HG03095 (cell line): Measurements from ENCODE around the gene KRTAP12-4.
"Not testable (repeated sequence)": the region's sequence is repeated elsewhere in the genome, so short reads cannot be mapped to it uniquely, and the experiment has no call there.

Source experiments
- ATAC-seq: cut with Tn5 transposase; IDR thresholded peaks from one replicate; pipeline ENCODE4 v1.9.1; 2021; ENCODE audit warnings: moderate library complexity; ENCODE audit not compliant: unreplicated experiment

Gene KRTAP12-4

GRCh38 chr21:44637018-44637850, 17.2 kb downstream of the KRTAP12-4 start, which contains the start of gene KRTAP10-10:
KRTAP10-10 (plus strand) TSS chr21:44637356; CDS start chr21:44637418, 62 bp downstream.
- no peak for ATAC-seq

DNA sequence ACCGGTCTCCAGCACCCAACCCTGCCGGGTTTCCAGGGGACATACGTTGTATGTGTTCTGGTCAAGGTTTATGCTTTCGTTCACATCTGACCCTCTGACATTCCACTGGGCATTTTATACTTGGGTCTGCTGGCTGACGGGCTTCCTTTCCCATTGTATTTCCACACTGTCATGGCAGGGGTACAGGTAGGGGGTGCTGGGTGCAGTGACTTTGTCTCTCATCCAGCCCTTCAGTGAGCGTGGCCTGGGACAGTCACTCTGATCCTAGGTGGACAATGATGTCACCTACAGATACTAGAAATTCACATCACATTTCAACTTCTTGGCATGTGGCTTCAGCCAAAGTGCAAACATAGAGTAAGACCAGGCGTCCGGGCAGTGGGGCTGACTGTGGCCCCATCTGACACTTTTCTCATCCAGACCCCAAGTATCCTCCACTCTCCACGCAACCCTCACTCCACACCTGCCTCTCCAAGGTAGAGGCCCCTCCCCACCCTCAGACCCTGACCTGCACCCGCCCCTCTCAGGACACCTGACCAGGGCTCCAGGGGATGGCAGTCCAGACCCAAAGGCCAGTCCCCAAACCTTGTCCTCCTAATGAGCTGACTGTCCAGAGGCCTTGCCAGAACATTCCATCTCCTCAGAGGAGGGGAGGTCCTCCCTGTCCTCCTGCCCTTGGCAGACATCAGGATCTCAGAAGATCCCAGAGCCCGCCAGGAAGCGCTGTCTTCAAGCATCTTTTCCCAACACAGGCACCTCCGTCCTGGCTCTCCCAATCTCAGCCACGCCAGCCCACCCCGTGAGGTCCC, 18.0 kb downstream of the KRTAP12-4 start:
- ATAC-seq = no peak

- ATAC-seq = no peak
These were observed 22.4 kb downstream of the KRTAP12-4 start for GRCh38 chr21:44632067-44632466.

DNA sequence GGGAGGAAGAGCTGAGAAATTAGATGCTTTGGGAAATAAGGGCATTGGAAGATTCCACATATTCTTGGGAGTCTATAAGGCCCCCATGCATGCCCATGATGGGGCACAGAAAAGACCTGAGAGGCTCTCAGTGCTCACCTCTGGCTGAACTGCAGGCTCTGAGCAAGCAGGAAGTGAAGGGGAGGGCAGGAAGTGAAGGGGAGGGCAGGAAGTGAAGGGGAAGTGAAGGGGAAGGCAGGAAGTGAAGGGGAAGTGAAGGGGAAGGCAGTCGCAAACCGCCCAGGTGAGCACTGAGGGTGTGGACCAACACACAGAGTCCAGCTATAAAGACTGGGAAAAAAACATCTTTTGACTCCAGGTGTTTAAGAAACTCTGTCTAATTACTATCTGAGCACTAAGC, 24.0 kb downstream of the KRTAP12-4 start:
- ATAC-seq = no peak

DNA sequence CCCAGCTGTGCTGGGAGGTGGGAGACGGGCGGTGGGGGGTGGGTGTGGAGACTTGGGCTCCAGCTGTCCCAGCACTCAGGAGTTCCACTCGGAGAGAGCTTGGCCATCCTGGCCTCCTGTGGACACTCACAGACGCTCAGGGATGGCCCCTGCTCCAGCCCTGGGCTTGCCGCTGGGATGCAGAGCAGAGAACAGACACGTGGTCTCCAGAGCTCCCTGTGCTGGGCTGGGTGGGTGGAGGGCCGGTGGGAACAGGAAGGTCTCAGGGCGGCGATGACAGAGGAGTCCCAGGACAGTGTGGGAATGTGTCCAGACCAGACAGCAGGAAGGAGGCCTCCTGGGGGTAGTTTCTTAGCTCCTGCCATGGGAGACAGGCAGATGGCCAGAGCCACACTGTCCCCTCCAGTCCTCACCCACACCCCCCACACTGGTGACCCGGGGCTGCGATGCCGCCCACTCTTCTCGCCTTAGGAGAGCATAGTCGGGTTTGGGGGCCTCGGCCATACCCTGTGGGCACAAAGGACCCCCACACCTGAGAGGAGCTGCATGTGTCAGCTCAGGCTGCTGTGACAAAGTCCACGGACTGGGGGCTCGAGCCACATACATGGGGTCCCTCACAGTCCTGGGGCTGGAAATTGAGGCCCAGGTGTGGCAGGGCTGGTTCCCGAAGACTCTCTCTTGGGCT, 25.6 kb downstream of the KRTAP12-4 start:
- ATAC-seq = no peak

DNA sequence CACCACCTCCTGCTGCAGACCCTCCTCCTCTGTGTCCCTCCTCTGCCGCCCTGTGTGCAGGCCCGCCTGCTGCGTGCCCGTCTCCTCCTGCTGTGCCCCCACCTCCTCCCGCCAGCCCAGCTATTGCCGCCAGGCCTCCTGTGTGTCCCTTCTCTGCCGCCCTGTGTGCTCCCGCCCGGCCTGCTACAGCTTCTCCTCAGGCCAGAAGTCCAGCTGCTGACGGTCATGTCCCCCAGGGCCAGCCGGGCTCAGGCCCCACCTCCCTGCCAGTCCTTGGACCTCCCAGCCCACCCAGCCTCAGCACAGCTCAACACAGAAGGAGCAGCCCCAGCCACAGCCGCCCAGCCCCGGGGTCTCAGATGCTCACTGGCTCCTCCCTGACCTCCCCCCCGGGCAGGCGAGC, 26.6 kb downstream of the KRTAP12-4 start:
- not testable (repeated sequence) for ATAC-seq

GRCh38 chr21:44627181-44627822, 27.2 kb downstream of the KRTAP12-4 start:
- not testable (repeated sequence) for ATAC-seq

- ATAC-seq = no peak
These were observed 27.8 kb downstream of the KRTAP12-4 start, which contains the start of gene KRTAP10-9 for GRCh38 chr21:44626673-44627143. KRTAP10-9 (plus strand) TSS chr21:44627093; CDS start chr21:44627172, 79 bp downstream.

- ATAC-seq = no peak
These were observed 28.2 kb downstream of the KRTAP12-4 start for GRCh38 chr21:44626262-44626661.

DNA sequence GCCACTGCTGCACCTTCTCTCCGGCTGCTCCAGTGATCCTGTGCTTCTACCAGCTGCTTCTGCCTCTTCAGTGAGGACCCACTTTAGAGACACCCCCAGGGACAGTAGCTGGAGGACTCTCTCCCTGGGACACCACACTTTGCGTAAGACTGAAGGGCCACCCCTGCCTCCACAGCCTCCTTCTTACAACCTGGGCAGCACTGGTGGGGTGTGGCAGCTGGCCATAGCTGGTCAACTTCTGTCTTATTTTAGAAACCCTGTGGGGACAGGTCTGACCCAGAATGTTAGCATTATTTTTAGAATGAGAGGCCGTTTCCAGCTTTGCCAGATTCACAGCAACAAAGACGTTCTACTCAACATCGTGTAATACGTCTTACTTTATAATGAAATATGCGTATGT, 28.7 kb downstream of the KRTAP12-4 start:
- ATAC-seq = no peak

GRCh38 chr21:44623575-44623974, 30.9 kb downstream of the KRTAP12-4 start:
- no peak for ATAC-seq

- ATAC-seq = no peak
These were observed 34.6 kb downstream of the KRTAP12-4 start for GRCh38 chr21:44619886-44620285.

DNA sequence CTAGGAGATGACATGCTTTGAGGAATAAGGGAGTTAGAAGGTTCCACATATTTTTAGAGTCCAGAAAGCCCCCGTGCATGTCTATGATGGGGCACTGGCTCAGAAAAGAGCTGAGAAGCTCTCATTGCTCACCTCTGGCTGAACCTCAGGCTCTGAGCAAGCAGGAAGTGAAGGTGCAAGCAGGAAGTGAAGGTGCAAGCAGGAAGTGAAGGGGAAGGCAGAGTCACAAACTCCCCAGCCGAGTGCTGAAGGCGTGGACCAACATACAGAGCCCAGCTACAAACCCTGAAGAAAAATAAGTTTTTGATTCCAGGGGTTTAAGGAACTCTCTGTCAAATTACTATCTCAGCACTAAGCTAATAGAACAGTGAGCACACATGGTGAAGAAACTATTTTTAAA, 35.5 kb downstream of the KRTAP12-4 start:
- ATAC-seq = no peak

DNA sequence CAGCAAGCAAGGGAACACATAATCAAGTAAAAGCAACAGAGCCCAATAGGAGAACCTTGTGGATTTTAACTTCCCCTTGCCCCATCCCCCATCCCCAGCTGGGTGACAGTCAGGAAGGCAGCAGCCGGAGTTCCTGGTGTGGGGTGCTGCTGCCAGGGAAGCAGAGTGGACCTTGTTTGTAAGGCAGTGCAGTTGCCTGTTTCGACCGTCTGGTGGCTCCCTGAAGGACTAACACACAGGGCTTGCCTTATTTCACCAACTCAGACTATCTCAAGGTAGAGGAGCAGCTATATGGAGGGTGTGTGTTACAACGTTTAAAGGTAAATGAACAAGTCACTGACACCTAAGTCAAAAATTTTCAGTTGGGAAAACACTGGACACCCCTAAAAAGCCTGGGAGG, 36.0 kb downstream of the KRTAP12-4 start:
- ATAC-seq = no peak

DNA sequence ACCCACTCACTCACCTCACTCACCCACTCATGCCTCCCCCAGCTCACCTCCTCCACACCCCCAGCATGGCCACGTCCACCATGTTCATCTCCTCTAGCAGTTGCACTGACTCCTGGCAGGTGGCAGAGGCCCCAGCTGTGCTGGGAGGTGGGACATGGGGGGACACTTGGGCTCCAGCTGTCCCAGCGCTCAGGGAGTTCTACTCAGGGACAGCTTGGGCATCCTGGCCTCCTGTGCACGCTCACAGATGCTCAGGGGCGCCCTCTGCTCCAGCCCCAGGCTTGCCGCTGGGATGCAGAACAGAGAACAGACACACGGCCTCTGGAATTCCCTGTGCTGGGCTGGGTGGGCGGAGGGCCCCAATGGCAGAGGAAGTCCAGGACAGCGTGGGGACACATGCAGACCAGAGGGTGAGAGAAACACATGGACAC, 37.4 kb downstream of the KRTAP12-4 start:
- ATAC-seq = no peak

GRCh38 chr21:44616591-44616926, 37.9 kb downstream of the KRTAP12-4 start:
- ATAC-seq = no peak

DNA sequence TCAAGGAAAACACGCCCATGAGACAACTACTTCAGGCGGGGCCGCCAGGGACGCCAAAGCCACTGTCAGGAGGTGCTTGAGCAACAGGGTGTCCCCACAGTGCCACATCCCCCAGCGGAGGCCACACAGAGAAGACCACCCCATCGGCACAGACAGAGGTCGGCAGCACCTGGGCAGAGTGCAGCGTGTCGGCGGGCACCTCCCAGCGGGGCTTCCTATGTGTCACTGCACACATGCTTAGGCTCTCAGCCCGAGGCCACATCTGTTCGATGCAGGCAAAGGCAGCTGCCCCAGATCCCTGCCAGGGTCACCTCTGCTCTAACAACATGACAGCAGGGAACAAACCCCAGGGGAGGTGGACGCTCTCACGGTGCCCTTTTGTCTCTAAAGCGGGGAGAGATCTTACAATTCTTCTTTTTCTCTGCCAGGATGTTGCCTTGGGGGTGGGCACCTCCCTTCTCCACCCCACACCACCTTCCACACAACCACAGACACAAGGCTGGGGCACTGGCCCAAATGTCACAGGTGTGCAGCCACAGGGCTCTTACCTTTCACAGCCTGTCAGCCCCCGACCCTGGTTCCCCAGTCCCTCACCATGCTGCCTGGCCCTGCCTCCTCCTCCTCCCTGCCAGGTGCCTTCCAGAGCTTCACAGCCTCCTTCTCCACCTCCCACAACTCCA, 38.4 kb downstream of the KRTAP12-4 start:
- ATAC-seq = no peak

DNA sequence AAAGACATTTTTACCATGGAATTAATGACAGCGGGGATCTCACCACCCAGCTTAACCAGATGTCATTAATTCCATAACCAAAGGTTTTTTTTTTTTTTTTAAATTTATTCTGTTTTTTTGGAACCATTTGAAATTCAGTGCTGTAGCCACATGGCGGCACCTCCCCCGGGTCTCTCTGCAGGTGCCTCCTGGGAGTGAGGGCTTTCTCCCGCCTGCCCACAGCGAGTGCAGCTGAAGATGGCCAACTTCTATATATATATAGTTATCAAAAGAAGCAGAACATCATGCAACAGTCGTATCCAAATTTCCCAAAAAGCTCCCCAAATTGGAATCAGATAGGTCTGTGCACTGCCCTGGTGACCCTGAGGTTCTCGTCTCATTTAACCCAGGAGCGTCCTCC, 39.0 kb downstream of the KRTAP12-4 start:
- no peak for ATAC-seq

DNA sequence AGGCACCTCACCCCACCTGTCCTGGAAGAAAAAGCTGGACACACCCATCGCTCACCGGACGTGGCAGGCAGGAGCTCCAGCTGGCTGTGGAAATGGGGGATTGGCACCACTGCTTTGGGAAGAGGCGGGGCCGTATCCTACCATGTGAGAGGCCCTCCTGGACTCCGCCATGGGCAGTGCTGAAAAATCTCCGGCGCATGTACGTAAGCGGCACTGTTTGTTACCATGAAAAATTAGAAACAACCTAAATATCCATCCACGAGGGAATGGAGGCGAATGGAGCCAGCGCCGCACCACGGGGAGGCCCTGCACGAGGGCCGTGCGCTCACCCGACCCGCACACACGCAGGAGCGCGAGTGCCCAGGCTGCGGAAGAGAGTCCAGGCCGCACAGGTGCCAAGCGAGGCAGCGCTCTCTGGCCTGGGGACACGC, 39.5 kb downstream of the KRTAP12-4 start:
- ATAC-seq = no peak

- ATAC-seq = no peak
These were observed 40.3 kb downstream of the KRTAP12-4 start for GRCh38 chr21:44614161-44614631.
